Stimulated activated CD4-positive, alpha-beta T cell treated with anti-CD3 and anti-CD28 coated beads, Interleukin-15, amount 100 ng/mL, for 24 hours (primary cell): ENCODE measurements around the gene DEFB115.
"Not testable (repeated sequence)": the region's sequence is repeated elsewhere in the genome, so short reads cannot be mapped to it uniquely, and the experiment has no call there.

Experiments used
- DNase-seq: peaks from one replicate; pipeline ENCODE4 v3.0.0-alpha.2; 2020

The DEFB115 gene, protein sequence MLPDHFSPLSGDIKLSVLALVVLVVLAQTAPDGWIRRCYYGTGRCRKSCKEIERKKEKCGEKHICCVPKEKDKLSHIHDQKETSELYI

GRCh38 chr20:31257364-31257763 is at the start of gene DEFB115:
TSS of gene DEFB115 (plus strand) at chr20:31257664. CDS start at chr20:31257664, 0 bp downstream.
- DNase-seq = no peak

DNA sequence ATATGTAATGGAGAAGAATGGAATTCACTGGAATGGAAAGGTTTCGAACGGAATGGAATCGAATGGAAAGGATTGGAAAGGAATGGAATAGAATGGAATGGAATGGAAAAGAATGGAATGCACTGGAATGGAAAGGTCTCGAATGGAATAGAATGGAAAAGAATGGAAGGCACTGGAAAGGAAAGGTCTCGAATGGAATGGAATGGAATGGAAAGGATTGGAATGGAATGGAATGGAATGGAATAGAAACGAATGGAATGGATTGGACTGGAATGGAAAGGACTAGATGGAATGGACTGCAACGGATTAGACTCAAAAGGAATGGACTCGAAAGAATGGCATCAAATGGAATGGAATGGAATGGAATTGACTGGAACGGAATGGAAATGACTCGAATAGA is 20.5 kb upstream of the DEFB115 start:
- DNase-seq = no peak

DNA sequence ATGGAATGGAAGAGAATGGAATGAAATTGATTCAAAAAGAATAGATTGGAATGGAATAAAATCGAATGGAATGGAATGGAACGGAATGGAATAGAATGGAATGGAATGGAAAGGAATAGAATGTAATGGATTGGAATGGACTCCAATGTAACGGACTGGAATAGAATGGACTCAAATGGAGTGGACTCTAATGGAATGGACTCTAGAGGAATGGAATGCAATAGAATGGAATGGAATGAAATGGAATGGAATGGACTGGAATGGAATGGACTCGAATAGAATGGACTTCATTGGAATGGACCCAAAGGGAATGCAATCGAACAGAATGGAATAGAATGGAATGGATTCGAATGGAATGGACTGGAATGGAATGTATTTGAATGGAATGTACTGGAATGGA is 19.7 kb upstream of the DEFB115 start:
- no peak for DNase-seq

GRCh38 chr20:31239139-31239538 is 18.3 kb upstream of the DEFB115 start:
- no peak for DNase-seq

DNA sequence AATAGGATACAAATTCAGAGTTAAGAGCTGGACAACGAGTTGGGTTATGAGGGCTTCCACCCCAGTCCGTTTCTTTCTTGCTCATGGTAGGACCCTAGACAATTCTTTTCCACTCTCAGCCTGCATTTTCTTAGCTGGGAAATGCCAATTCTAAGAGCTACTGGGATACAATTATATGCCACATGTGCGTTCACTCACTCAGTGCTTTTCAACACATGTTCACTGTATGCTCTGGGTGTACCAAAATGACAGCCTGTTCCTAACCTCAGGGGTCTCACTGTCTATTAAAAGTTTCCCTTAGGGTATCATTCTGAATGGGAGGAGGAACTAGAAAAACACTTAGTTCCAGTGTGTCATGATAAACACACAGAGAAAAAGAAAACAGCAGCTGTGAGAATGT is 505 bp upstream of the DEFB115 start:
- DNase-seq = no peak

GRCh38 chr20:31260326-31260932 is 3.0 kb downstream of the DEFB115 start:
- peak; percentile 3 for DNase-seq

- DNase-seq = no peak
Measured at GRCh38 chr20:31274441-31274840, 17.0 kb downstream of the DEFB115 start.

DNA sequence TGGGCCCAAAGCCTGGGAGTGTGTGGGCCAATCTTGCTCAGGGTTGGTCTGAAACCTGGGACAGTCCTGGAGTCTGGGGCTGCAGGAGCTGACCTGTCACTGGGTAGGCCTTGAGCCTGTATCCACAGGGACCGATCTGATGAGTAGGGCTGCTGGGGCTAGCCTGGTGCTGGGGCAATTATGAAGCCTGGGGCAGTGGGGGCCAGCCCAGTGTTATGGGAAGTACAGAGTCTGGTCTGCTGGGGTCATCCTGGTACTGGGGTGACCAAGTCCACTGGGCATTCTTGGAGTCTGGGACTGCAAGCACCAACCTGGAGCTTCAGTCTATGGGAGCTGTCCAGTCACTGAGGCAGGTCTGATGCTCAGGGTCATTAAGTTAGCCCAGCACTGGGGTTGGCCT is 20.7 kb downstream of the DEFB115 start:
- no peak for DNase-seq

- DNase-seq = not testable (repeated sequence)
Measured at GRCh38 chr20:31284964-31285363, 27.5 kb downstream of the DEFB115 start.

GRCh38 chr20:31308535-31309162 is 51.2 kb downstream of the DEFB115 start, which contains the start of gene DEFB116:
TSS of gene DEFB116 (minus strand) at chr20:31308585. CDS start at chr20:31308585, 0 bp downstream.
- no peak for DNase-seq
